Left forelimb (tissue), 1 donor: ENCODE data around the gene CAPS.
A peak's percentile ranks its signal among the peaks of the same experiment; 100 is the strongest.

Source experiments
- DNase-seq: peaks from one replicate; pipeline ENCODE4 v3.0.0-alpha.2; 2018; ENCODE audit warnings: low spot score

The CAPS gene

GRCh38 chr19:5891938-5892771 lies 21.9 kb upstream of the CAPS start:
- no peak for DNase-seq

DNA sequence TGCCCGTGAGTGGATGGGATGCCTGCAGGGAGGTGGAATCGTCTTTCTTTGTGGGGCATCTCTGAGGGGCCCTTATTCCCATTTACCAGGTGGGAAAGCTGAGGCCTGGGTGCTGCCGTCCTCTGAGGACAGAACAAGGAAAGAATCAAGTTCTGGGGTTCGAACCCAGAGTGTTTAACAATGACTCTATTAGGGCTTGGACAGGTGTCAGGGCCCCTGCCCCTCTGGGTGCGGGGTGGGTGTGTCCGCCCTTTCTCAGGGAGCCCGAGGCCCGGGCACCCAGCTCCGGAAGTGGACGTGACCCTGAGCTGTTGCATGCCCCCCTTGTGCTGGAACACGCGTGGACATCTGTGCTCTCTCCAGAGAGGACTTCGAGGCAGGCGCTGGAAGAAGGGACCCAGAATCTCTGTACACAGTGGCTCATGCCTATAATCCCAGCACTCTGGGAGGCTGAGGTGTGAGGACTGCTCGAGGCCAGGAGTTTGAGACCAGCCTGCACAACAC lies 21.2 kb upstream of the CAPS start:
- no peak for DNase-seq

DNA sequence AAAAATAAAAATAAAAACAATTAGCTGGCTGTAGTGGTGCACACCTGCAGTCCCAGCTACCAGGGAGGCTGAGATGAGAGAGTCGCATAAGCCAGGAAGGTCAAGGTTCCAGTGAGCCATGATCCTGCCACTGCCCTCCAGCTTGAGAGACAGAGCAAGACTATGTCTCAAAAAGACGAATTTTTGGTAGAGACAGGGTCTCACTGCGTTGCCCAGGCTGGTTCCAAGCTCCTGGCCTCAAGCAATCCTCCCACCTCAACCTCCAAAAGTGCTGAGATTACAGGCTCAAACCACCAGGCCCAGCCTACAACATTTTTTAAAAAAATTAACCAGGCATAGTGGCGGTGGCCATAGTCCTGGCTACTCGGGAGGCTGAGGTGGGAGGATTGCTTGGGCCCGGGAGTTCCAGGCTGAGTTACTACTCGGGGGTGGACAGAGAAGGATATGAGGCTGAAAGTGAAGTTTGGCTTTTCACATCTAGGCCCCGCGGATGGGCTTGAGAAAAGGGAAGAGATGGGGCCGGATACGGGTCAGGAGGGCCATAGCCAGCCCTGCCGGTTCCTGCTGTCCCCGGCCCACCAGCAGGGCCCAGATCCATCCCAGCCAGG lies 20.7 kb upstream of the CAPS start:
- no peak for DNase-seq

DNA sequence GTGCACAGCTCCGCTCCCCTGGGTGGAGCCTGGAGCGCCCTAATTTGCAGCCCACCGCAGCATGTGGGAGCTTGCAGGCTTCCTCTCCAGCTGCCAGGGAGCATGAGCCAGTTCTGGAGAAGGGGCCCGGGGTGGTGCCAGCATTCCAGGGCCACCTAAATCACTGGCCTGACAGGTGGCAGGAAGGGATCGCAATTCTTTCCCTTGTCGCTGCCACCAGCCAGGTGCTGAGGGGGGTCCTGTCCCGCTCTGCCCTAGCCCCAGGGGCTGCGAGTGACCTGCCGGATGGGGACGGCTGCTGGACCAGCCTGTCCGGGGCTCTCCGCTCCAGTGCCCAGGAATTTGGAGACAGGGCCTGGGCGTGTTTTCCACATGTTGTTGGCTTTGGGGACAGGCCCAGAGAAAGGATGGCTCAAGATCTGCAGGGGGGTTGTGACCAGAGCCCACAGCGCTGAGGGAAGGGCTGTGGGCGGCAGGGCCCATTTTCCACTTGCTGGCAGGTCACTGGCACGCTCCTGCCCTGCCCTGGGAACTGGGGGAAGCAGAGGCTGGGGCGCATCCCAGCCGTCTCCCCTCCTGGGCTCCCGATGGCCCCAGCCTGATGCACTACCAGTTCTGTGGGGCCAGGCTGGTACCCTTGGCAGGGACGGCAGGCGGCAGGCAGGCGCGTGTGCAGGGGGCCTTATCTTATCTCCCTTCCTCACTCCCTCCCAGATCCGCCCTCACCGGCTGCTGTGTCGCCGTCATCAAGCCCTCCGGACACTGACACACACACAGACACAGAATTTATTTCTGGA lies 19.9 kb upstream of the CAPS start:
- no peak for DNase-seq

DNA sequence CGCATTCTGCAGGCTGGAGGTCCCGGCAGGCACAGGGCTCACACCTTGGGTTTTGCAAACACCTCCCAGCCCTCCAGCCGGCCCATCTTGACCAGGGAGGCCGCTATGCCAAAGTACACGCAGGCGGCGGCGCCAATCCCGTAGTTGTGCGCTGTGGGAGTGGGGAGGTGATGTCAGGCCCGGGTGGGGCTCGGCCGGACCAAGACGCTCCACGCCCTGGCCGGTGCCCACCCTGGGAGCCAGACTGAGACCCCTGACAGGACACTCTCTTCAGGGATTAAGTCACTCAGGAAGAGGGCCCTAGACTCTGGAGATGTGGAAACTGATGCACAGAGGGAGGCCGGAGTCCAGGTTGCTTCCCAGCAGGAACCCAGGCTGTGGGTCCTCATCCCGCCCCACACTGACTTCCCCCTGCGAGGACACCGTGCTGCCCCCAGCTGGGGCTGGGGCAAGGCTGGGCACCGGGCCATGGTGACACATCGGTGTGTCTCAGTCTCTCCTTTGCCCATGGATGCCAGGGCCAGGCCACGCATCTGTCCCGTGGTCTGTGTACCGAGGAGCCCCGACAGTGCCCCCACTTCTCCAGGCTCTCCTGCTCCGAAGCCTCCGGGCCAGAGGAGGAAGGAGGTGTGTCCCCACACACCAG lies 19.2 kb upstream of the CAPS start:
- DNase-seq: no peak

- no peak for DNase-seq
Measured at GRCh38 chr19:5895409-5895808, 18.6 kb upstream of the CAPS start.

- no peak for DNase-seq
Measured at GRCh38 chr19:5895890-5896289, 18.2 kb upstream of the CAPS start.

DNA sequence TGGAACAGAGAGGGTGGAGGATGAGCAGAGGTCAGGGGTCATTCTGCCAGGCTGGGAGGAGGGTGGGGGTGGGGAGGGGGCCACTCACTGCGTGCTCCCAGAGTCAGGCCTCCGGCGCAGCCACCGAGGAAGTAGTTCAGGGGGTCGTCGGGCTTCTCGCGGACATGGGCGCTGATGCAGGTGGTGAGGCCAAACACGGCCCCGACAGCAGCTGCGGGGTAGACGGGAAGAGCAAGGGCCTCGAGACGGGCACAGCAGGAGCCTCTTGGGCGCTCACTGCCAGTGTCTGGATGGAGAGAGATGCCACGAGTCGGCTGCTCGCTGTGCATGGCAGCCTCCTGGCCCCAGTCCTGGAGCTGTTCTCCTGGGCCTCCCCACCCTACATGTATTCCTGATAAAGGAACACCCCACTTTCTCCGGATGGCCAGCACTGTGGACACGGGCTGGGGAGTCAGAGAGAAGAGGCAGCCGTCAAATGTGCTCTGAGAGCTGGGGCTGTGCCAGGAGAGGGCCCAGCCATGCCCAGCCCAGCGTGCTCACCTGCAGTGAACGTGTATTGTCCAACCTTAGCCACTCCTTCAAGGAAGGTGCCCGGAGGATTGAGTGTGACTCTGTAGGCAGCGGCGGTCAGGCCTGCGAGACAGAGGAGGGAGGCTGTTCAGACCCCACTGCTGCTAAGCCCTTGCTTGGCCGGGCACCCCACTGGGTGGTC lies 17.5 kb upstream of the CAPS start:
- no peak for DNase-seq

DNA sequence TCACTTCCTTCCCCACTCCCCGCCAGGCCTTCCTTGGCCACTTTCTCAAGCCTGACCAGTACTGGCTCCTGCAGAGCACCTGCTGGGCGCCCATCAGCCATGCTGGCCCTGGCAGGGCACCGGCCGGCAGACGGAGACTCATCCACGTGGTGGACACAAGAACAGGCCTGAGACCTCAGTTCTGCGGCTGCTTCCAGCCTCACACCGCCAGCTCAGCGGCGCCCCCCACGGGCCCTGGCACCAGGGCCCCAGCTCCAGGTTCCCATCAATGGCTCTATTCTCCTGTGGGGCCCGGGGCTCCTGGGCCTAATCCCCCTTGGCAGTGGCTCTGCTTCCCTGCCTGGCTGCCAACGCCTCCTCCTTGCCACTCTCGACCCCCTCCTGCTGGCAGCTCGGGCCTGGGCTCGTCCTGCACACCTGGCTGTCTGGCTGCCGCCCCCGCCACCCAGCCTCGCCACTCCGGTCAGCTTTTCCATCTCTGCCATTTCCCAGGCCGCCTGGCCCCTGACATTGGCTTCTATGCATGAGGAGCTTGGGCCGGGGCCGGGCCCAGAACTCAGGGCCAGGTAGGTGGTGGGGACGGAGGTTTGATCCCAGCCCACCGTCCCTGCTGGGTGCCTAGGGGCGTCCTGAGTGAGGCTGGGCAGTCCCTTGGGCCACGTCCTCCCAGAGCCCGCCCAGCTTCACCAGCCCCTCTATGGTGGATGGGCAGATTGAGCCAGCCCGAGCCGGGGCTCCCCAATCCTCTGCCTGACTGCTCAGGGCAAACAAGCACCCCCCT lies 16.7 kb upstream of the CAPS start:
- no peak for DNase-seq

GRCh38 chr19:5899728-5900526 lies 14.1 kb upstream of the CAPS start:
- DNase-seq: no peak

GRCh38 chr19:5900976-5901375 lies 13.1 kb upstream of the CAPS start:
- no peak for DNase-seq

DNA sequence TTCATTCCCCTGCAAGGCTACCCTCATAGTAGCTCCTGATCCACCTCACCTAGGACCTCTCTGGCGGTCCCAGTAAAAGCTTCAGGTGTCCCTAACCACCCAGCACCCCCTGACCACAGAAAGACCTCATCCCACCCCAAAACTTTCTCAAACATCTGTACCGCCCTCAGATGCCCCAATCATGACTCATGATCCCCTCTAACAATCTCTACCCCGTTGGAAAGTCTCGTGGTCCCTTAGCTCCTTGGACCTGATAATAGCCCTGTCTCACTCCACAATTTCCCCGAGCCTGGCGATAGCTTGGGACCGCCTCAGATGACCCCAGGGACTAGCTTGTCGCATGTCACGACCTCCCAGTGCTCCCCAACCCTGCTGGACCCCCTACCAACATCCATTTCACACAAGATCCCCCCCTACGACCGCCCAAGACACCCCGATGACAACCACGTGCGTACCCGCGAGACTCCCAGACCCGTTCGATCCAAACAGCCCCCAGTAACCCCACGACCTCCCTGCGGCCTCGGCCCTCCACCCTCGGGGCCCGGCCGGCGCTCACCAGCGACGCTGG lies 10.9 kb upstream of the CAPS start:
- no peak for DNase-seq

GRCh38 chr19:5903624-5904351 lies 10.3 kb upstream of the CAPS start, which contains the start of gene NDUFA11:
Gene NDUFA11, minus strand, starts transcription at chr19:5903790. Its CDS starts 82 bp downstream, at chr19:5903708.
- peak; percentile 99 for DNase-seq

GRCh38 chr19:5904352-5905113 lies 9.5 kb upstream of the CAPS start, which contains the start of gene VMAC:
Gene VMAC, plus strand, starts transcription at chr19:5904872. Its CDS starts 19 bp downstream, at chr19:5904891.
- DNase-seq: peak; percentile 100

DNA sequence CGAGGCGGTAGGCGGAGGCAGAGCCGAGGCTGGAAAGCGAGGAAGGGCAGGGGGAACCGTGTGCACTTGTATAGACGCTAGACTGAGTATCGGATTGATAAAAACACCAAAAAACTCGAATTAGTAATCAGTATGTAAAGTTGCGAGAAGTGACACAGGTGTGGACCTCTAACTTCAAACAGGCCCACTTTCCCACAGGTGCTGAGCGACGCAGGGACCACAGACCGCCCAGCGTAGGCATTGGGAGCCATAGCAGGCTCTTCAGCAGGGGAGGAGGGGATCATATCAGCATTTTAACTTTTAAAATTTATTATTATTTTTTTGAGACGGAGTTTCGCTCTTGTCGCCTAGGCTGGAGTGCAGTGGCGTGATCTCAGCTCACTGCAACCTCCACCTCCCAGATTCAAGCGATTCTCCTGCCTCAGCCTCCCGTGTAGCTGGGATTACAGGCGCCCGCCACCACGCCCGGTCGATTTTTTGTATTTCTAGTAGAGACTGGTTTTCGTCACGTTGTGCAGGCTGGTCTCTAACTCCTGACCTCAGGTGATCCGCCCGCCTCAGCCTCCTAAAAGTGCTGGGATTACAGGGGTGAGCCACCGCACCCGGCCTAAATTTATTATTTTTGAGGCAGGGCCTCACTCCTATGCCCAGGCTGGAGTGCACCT lies 8.8 kb upstream of the CAPS start:
- DNase-seq: no peak

GRCh38 chr19:5907241-5907640 lies 6.8 kb upstream of the CAPS start:
- no peak for DNase-seq

DNA sequence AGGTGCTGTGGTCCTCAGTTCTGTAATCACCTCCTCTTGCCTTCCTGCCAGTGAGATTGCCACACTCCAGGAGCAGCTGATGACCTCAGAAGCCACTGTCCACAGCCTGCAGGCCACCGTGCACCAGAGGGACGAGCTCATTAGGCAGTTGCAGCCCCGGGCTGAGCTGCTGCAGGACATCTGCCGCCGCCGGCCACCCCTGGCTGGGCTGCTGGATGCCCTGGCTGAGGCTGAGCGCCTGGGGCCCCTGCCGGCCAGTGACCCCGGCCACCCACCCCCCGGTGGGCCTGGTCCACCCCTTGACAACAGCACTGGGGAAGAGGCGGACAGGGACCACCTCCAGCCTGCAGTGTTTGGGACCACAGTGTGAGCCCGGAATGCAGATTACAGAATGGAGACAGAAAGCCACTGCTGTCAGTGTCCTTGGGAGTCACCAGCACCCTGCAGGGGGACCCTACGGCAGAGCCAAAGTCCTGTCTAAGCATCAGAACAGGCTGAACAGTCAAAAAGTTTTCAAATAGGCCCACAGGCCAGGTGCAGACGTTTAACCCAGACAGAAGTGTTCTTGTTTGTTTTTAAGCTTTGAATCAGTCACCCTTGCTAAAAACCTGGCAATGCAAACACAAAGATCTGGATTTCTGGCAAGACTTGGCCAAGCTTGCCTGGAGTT lies 5.1 kb upstream of the CAPS start:
- no peak for DNase-seq
